GM18505 (cell line): Measurements from ENCODE around the gene MAFF.

Experiments
- ATAC-seq: cut with Tn5 transposase; IDR thresholded peaks from one replicate; pipeline ENCODE4 v1.9.1; 2021; ENCODE audit not compliant: unreplicated experiment
- POLR2A ChIP-seq: IDR thresholded peaks from 4 replicates; pipeline ENCODE4 v1.6.1; 2011; ENCODE audit warnings: borderline replicate concordance; ENCODE audit not compliant: insufficient read depth, insufficient read length; ENCODE audit errors: extremely low read depth

MAFF gene

GRCh38 chr22:38246046-38246658 lies 44.4 kb downstream of the MAFF start:
- no peak for ATAC-seq

GRCh38 chr22:38246692-38247091 lies 44.9 kb downstream of the MAFF start:
- TF ChIP-seq POLR2A, result no peak
- ATAC-seq, result no peak

More at GRCh38 chr22:38246046-38246658, 44.4 kb downstream of the MAFF start:
- no peak for TF ChIP-seq POLR2A

GRCh38 chr22:38247713-38248112 lies 45.9 kb downstream of the MAFF start:
- no peak for ATAC-seq
- TF ChIP-seq POLR2A, result no peak

- TF ChIP-seq POLR2A, result no peak
- ATAC-seq, result no peak
Observed at GRCh38 chr22:38248280-38248679, 46.5 kb downstream of the MAFF start.

- TF ChIP-seq POLR2A, result no peak
- no peak for ATAC-seq
Observed at GRCh38 chr22:38249301-38249700, 47.5 kb downstream of the MAFF start.

GRCh38 chr22:38249803-38250642 lies 48.2 kb downstream of the MAFF start:
- TF ChIP-seq POLR2A, result no peak
- no peak for ATAC-seq

- TF ChIP-seq POLR2A, result no peak
- ATAC-seq, result no peak
Observed at GRCh38 chr22:38250643-38251340, 49.0 kb downstream of the MAFF start.

- ATAC-seq, result no peak
- no peak for TF ChIP-seq POLR2A
Observed at GRCh38 chr22:38251341-38251692, 49.5 kb downstream of the MAFF start.

DNA sequence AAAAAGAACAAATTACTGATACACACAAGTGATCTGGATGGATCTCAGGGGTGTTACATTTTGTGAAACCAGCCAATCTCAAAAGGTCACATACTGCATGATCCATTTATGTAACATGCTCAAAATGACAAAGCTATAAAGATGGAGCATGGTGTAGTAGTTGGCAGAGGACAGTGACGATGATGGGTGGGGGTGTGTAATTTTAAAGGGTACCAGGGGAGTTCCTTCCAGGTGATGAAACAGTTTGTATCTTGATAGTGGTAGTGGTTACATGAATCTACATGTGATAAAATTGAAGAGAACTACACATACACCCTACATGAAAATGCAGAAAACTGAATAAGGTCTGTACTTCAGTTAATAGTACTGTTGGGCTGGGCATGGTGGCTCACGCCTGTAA lies 53.9 kb downstream of the MAFF start:
- TF ChIP-seq POLR2A, result no peak

GRCh38 chr22:38257181-38257580 lies 55.4 kb downstream of the MAFF start:
- no peak for TF ChIP-seq POLR2A
- no peak for ATAC-seq

More for the DNA sequence above, 53.9 kb downstream of the MAFF start:
- ATAC-seq, result no peak

DNA sequence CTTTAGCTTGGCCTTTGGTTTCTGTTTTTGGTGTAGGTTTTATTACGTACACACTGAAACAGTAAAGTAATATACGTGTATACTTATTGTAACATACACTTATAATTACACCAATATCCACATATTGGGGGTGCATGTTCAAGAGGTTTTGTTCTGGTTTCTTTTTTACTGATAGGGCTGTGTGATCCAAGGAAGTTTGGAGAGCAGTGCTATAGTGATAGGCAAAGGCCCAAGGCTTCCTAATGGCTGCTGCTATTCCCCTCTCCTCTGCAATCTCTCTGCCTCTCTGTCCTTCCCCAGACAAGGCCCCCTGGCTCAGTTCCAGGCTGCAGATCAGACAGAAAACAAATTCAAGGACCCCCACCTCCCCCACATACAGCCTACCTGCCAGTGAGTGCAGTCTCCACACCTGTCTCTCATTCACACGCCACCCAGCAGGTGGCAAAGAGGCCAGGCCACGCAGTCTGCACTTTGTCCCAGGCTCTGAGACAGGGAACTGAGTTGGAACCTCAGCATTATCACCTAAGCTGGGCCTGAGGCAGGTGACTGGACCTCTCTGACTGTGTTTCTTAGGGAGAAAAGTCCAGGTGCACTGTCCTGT lies 56.0 kb downstream of the MAFF start:
- TF ChIP-seq POLR2A, result no peak
- ATAC-seq, result no peak

DNA sequence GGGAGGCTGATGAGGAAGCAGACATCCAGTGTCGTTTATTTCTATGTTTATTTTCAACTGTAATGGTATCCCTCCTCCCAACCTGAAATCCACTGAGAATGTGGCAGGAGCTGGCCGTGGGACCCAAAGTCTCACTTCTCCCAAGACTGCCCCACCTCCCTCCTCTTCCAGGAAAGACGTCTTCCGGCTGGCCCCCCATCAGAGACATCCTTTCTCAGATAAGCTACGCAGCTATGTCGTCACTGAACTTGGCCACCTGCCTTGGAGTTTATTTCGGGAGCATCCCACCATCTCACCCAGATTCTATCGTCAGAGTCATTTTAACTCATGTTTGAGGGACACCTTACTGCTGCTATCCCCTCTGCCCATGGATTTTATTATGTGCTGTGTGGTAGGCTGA lies 57.1 kb downstream of the MAFF start:
- no peak for TF ChIP-seq POLR2A
- no peak for ATAC-seq

- no peak for ATAC-seq
- no peak for TF ChIP-seq POLR2A
Observed at GRCh38 chr22:38259370-38259769, 57.6 kb downstream of the MAFF start.
